Chondrocyte (in vitro differentiated cells): ENCODE measurements around the gene NLRP6. TPM values are rescaled to one million over a fixed set of nuclear protein-coding genes. Genes with fewer than 3 reads are reported as not detected.

Experiments used
- total RNA-seq: library from RNA; stranded (reverse); gene quantifications from 3 replicates; pipeline ENCODE4 v1.2.1, GENCODE V29; 2021

NLRP6 gene
- total RNA-seq, 1 donor from 2014 or later: not detected

Other genes with a start within 250 kb of the NLRP6 start
- gene SCGB1C1, start 85.3 kb upstream of the NLRP6 start, total RNA-seq: not detected in 3 replicates
- 58.0 to 71.1 TPM (median 59.6 TPM) in 3 replicates for gene BET1L, start 71.0 kb upstream of the NLRP6 start, total RNA-seq
- gene RIC8A, start 70.7 kb upstream of the NLRP6 start, total RNA-seq: 107 to 130 TPM (median 124 TPM) in 3 replicates
- gene SIRT3, start 42.1 kb upstream of the NLRP6 start, total RNA-seq: 14.5 to 20.9 TPM (median 18.5 TPM) in 3 replicates
- 103 to 122 TPM (median 104 TPM) in 3 replicates for gene PSMD13, start 41.4 kb upstream of the NLRP6 start, total RNA-seq
- gene PGGHG, start 10.7 kb downstream of the NLRP6 start, total RNA-seq: 35.6 to 49.5 TPM (median 49.4 TPM) in 3 replicates
- not detected in 3 replicates for gene IFITM5, start 21.1 kb downstream of the NLRP6 start, total RNA-seq
- 100 to 109 TPM (median 107 TPM) in 3 replicates for gene IFITM2, start 29.4 kb downstream of the NLRP6 start, total RNA-seq
- 1.0 to 3.3 TPM (median 1.6 TPM) in 3 replicates for gene IFITM1, start 35.6 kb downstream of the NLRP6 start, total RNA-seq
- 377 to 394 TPM (median 392 TPM) in 3 replicates for gene IFITM3, start 42.5 kb downstream of the NLRP6 start, total RNA-seq
- gene B4GALNT4, start 91.1 kb downstream of the NLRP6 start, total RNA-seq: 37.0 to 39.1 TPM (median 37.2 TPM) in 3 replicates
- gene PKP3, start 115.8 kb downstream of the NLRP6 start, total RNA-seq: 0.56 to 0.92 TPM (median 0.85 TPM) in 3 replicates
- gene SIGIRR, start 136.6 kb downstream of the NLRP6 start, total RNA-seq: 12.3 to 26.6 TPM (median 25.9 TPM) in 3 replicates
- not detected in 3 replicates for gene ANO9, start 163.6 kb downstream of the NLRP6 start, total RNA-seq
- 30.0 to 32.5 TPM (median 32.0 TPM) in 3 replicates for gene PTDSS2, start 171.9 kb downstream of the NLRP6 start, total RNA-seq
- 146 to 166 TPM (median 161 TPM) in 3 replicates for gene RNH1, start 228.8 kb downstream of the NLRP6 start, total RNA-seq